SU-DHL-6 (cell line): ENCODE results near the gene FCAMR.

Experiments
- H2AFZ ChIP-seq: fragments of 200-600 bp; sonication (generic); 2 replicates; pipeline ENCODE4 v1.6.1; 2014; ENCODE audit warnings: low read depth, mild to moderate bottlenecking, moderate library complexity, mixed read lengths, antibody characterized with exemption, low read length; ENCODE audit not compliant: severe bottlenecking
- H3F3A ChIP-seq: fragments of 200-600 bp; shearing (Covaris generic); 2 replicates; pipeline ENCODE4 v1.6.0; 2016; ENCODE audit warnings: antibody characterized with exemption, mild to moderate bottlenecking; ENCODE audit not compliant: insufficient read depth
- H3K27ac ChIP-seq: fragments of 200-600 bp; sonication (generic); 2 replicates; pipeline ENCODE4 v1.5.1; 2016; ENCODE audit warnings: low read depth, mild to moderate bottlenecking, low read length, moderate library complexity, mixed read lengths
- H3K27me3 ChIP-seq: fragments of 200-600 bp; sonication (generic), shearing (Covaris generic); 2 replicates; pipeline ENCODE4 v1.6.0; 2014; ENCODE audit warnings: mild to moderate bottlenecking, low read length
- H3K36me3 ChIP-seq: fragments of 200-600 bp; sonication (generic); 2 replicates; pipeline ENCODE4 v1.6.1; 2014; ENCODE audit warnings: mild to moderate bottlenecking, low read length, mixed read lengths
- H3K4me2 ChIP-seq: fragments of 300-600, 200-600 bp; shearing (Covaris generic), sonication (generic); 2 replicates; pipeline ENCODE4 v1.6.0; 2014; ENCODE audit warnings: low read length, low read depth, mild to moderate bottlenecking; ENCODE audit not compliant: poor library complexity, severe bottlenecking
- H3K4me3 ChIP-seq: fragments of 200-600 bp; sonication (generic); 2 replicates; pipeline ENCODE4 v1.5.1; 2014; ENCODE audit warnings: antibody characterized with exemption, low read length, mild to moderate bottlenecking, mixed read lengths; ENCODE audit not compliant: insufficient read depth, poor library complexity, severe bottlenecking
- H3K79me2 ChIP-seq: fragments of 200-600 bp; sonication (generic); 2 replicates; pipeline ENCODE4 v1.6.1; 2014; ENCODE audit warnings: mild to moderate bottlenecking, low read length, moderate library complexity; ENCODE audit not compliant: insufficient read depth
- H3K9ac ChIP-seq: fragments of 200-600 bp; sonication (generic); 2 replicates; pipeline ENCODE4 v1.7.0; 2014; ENCODE audit warnings: mild to moderate bottlenecking, low read length
- H3K9me2 ChIP-seq: fragments of 200-600 bp; sonication (generic); replicated peaks from 2 replicates; pipeline ENCODE4 v1.6.1; 2014; ENCODE audit warnings: low read length; ENCODE audit not compliant: insufficient read depth
- H3K9me3 ChIP-seq: fragments of 200-600 bp; sonication (generic); 2 replicates; pipeline ENCODE4 v1.6.1; 2014; ENCODE audit warnings: low read length, mixed read lengths; ENCODE audit not compliant: insufficient read depth
- H4K20me1 ChIP-seq: fragments of 200-600 bp; sonication (generic); 2 replicates; pipeline ENCODE4 v1.6.1; 2014; ENCODE audit warnings: low read depth, mild to moderate bottlenecking, antibody characterized with exemption, low read length, moderate library complexity, mixed read lengths
- EZH2phosphoT487 ChIP-seq: fragments of 200-600 bp; sonication (generic), shearing (Covaris generic); conservative IDR thresholded peaks from 2 replicates; pipeline ENCODE4 v1.6.1; 2018; ENCODE audit warnings: mild to moderate bottlenecking, antibody characterized with exemption, low read length, moderate library complexity, mixed read lengths
- TF ChIP-seq, protein P1 (sequence below): fragments of 200-600 bp; sonication (generic); IDR thresholded peaks from one replicate; pipeline ENCODE4 v1.5.1; 2017; ENCODE audit warnings: antibody characterized with exemption, mild to moderate bottlenecking, low read length, moderate library complexity; ENCODE audit not compliant: insufficient read depth, poor library complexity, severe bottlenecking

Gene FCAMR

DNA sequence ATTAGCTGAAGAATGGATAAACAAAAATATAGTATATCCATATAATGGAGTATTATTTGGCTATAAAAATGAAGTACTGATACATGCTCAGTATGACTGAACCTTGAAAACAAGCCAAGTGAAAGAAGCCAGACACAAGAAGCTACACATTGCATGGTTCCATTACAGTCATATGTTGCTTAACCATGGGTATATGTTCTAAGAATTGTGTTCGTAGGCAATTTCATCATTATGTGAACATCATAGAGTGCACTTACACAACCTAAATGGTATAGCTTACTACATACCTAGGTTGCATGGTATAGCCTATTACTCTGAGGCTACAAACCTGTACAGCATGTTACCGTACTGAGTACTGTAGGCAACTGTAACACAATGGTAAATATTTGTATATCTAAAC, 28.6 kb upstream of the FCAMR start:
- no peaks in the 10 kb centered on the region for H3K27me3 ChIP-seq
- H3K36me3 ChIP-seq: no peaks in the 10 kb centered on the region
- no peaks in the 10 kb centered on the region for H3F3A ChIP-seq
- H4K20me1 ChIP-seq: no peaks in the 10 kb centered on the region
- H2AFZ ChIP-seq: no peak overlapping the region
- H3K9me3 ChIP-seq: no peaks in the 10 kb centered on the region
- H3K27ac ChIP-seq: no peak overlapping the region
- no peak overlapping the region for H3K4me2 ChIP-seq
- H3K9me2 ChIP-seq: no peaks in the 10 kb centered on the region
- no peak overlapping the region for H3K9ac ChIP-seq
- no peak overlapping the region for H3K4me3 ChIP-seq
- TF ChIP-seq EZH2phosphoT487: no peak
- TF ChIP-seq, protein P1, sequence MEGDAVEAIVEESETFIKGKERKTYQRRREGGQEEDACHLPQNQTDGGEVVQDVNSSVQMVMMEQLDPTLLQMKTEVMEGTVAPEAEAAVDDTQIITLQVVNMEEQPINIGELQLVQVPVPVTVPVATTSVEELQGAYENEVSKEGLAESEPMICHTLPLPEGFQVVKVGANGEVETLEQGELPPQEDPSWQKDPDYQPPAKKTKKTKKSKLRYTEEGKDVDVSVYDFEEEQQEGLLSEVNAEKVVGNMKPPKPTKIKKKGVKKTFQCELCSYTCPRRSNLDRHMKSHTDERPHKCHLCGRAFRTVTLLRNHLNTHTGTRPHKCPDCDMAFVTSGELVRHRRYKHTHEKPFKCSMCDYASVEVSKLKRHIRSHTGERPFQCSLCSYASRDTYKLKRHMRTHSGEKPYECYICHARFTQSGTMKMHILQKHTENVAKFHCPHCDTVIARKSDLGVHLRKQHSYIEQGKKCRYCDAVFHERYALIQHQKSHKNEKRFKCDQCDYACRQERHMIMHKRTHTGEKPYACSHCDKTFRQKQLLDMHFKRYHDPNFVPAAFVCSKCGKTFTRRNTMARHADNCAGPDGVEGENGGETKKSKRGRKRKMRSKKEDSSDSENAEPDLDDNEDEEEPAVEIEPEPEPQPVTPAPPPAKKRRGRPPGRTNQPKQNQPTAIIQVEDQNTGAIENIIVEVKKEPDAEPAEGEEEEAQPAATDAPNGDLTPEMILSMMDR: no peak
- no peaks in the 10 kb centered on the region for H3K79me2 ChIP-seq

DNA sequence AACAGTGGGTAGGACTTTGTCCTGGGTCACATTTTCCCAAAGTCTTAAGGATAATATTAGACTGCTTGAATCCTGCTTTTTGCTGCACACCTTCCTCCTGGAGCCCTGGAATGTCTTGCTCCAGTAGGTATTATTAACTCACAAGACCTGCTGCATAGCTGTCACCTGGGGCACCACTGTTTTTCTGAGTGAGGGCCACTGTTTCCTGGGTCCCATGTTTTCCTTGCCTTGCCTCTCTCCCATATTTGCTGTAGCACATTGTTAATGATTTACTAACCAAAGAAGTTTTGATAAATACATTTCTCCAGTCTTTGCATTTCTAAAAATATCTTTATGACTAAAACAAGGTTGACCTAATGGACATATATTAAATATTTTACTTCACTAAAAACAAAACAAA, 22.5 kb upstream of the FCAMR start:
- Histone ChIP-seq H3K4me2 (no peak overlapping the region), H3K36me3 (no peaks in the 10 kb centered on the region), H3K4me3 (no peak overlapping the region), H3K9ac (no peak overlapping the region), H4K20me1 (no peaks in the 10 kb centered on the region), H3K27ac (no peak overlapping the region), H3K79me2 (no peaks in the 10 kb centered on the region), H3K9me2 (no peaks in the 10 kb centered on the region), H3K27me3 (no peaks in the 10 kb centered on the region), H3K9me3 (no peaks in the 10 kb centered on the region), H2AFZ (no peak overlapping the region), H3F3A (no peaks in the 10 kb centered on the region)
- TF ChIP-seq, protein P1: no peak
- TF ChIP-seq EZH2phosphoT487: no peak

DNA sequence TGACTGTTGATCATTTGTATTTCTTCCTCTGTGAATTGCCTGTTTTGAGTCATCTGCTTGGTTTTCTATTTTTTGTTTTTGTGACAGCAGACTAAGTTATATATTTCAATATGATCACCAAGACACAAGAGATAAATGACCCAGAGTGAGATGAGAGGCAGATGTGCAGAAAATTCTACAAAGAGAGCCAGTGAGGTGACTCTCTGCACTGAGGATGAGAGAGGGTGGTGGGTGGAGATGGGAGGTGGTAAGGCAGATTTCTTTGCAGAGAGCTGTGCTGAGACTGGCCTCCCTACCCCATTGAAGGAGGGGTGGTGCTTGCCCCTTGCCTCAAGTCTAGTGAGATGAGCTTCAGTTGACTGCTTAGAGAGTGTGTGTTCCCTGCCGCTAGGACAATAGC, 17.6 kb upstream of the FCAMR start:
- no peaks in the 10 kb centered on the region for H3F3A ChIP-seq
- H3K4me3 ChIP-seq: no peak overlapping the region
- no peak for TF ChIP-seq EZH2phosphoT487
- TF ChIP-seq, protein P1: no peak
- H3K36me3 ChIP-seq: no peaks in the 10 kb centered on the region
- no peaks in the 10 kb centered on the region for H3K9me2 ChIP-seq
- no peaks in the 10 kb centered on the region for H3K27me3 ChIP-seq
- H3K9me3 ChIP-seq: no peaks in the 10 kb centered on the region
- no peak overlapping the region for H2AFZ ChIP-seq
- no peaks in the 10 kb centered on the region for H4K20me1 ChIP-seq
- H3K9ac ChIP-seq: no peak overlapping the region
- H3K27ac ChIP-seq: no peak overlapping the region
- H3K4me2 ChIP-seq: no peak overlapping the region
- H3K79me2 ChIP-seq: no peaks in the 10 kb centered on the region
